Measurements from ENCODE around the gene RCOR3.
A peak's percentile ranks its signal among the peaks of the same experiment; 100 is the strongest.
"Not testable (repeated sequence)": the region's sequence is repeated elsewhere in the genome, so short reads cannot be mapped to it uniquely, and the experiment has no call there.

The RCOR3 gene

DNA sequence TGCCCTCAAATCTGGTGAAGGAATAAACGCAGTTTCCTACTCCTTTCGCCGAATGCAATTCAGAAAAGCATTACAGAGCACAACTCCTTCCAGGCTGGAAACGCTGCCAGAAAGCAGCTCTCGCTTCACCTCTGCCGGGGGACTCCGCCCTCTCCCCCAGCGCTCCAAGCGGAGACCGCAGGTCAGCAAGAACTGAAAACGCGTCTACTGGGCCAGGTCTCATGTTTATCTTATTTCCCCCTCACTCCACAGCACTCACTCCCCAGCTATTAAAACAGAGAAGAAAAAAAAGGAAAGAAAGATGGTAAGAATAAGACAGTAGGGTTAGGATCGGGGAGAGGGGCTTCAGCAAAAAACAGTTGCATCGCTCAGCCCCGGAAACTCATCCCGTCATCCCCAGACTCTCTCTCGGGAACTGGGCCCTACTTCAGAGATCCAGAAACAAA, 833 bp upstream of the RCOR3 start:
- FAIRE-seq, result peak; percentile 88
- DNase-seq (ENCODE audit: extremely low spot score, insufficient read length, low read depth), result peak; percentile 44

DNA sequence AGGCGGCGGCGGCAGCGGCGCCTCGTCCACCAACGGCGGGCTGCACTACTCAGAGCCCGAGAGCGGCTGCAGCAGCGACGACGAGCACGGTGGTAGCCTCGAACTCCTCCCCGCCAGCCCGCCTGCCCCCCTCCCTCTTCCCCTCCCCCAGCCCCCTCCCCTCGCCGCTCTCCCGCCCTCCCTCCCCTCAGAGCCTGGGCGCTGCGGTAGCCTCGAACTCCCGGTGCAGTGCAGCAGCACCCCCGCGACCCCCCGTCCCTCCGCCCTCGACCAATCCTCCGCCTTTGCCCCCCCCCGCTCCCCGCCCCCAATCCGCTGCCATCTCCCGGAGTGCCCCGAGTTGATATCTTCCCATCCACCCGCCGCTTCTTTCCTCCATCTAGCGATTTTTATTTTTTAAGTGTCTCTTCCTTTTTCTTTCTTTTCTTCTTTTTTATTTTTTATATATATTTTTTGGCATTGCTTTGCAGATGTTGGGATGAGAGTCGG, 516 bp downstream of the RCOR3 start:
- FAIRE-seq, result no peak

DNA sequence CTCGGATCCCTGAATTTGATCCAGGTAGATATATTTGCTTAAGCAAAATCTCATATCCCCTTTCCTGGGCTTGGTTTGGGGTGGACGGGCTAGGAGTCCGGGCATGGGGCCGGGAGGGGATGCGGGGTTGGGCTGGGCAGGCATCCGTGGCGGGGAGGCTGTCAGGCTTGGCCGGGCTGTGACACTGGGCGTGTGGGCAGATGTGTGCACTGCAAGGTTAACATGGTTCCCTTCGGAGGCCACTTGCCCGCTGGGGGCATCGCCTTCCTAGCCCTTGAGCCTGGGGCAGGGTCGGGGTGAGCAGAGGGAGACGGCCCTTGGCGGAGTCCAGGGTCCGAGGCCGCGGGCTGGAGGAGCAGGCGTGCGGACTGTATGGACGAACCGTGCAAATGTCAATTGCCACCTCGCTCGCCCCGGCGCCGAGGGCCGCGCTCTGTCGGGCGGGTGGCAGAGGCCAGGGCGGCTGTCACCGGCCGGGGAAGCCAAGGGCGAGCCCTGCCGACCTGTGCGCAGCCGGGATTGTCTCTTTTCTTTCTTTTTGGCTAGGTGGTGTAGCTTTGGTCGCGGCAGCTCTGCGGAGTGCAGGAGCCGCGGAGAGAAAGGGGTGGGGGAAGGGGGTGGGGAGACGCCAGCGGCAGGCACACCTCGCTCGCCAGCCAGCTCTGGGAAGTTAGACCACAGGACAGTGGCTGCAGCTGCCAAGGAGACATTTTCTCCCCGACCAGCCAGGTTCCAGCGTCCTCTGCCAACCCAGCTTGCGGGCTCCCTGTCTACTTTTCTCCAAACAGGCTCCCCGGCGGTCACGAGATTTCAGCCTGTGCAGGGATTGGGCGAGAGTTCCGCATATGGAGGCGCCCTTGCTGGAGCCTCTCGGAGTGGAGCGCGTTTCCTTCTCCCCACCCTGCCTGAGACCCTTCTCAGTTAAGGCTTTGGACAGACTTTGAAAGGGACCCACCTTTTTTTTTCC, 1.3 kb downstream of the RCOR3 start:
- FAIRE-seq (peak; percentile 84), DNase-seq (ENCODE audit: extremely low spot score, insufficient read length, low read depth) (peak; percentile 39)

More for the DNA sequence above, 516 bp downstream of the RCOR3 start:
- DNase-seq (ENCODE audit: extremely low spot score, insufficient read length, low read depth), result peak; percentile 22

DNA sequence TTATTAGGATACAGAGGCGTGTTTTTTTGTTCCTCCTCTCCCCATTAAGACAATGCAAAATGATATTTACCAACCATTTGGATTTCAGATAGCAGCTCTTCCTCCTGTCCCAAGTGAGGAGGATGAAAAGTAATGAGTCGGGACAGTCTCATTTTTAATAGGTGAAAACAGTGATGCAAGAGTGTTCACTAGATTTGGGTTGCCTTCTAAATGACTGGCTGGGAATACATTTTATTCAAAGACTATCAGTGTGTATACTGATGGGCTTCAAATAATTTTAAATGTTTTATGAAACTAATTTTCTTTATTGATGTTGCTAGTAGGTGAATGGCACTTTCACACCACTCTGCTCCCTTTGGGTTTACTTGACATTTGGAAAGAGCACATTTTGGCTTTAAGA, 2.1 kb downstream of the RCOR3 start:
- DNase-seq (ENCODE audit: extremely low spot score, insufficient read length, low read depth) (no peak), FAIRE-seq (no peak)

DNA sequence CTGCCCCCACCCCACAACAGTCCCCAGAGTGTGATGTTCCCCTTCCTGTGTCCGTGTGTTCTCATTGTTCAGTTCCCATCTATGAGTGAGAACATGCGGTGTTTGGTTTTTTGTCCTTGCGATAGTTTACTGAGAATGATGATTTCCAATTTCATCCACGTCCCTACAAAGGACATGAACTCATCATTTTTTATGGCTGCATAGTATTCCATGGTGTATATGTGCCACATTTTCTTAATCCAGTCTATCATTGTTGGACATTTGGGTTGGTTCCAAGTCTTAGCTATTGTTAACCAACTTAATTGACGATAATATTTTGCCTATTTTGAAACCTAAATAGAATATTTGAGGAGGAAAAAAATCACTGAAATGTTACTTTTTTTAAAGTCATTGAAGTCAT, 3.9 kb downstream of the RCOR3 start:
- FAIRE-seq, result not testable (repeated sequence)

DNA sequence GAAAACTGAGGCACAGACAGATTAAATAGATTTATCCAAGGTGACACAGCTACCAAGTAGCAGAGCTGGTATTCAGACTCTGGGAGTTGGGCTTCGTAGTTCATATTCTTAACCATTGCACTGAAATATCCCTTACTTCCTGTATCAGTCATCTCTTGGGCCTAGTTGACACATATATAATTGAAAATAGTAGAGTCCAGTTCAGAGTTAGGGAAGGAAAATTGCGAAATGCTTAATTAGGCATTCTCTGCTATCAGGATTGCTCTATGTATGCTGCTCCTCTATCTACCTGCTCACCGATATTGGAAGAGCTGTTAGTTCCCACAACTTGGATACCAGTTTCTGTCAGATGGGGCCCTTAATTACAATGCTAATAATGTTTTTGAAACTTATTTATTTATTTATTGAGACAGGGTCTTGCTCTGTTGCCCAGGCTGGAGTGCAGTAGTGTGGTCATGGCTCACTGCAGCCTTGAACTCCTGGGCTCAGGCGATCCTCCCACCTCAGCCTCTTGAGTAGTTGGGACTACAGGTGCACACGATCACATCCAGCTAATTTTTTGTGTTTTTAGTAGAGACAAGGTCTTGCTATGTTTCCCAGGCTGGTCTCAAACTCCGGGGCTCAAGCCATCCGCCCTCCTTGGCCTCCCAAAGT, 8.2 kb downstream of the RCOR3 start:
- no peak for DNase-seq (ENCODE audit: extremely low spot score, insufficient read length, low read depth)
- FAIRE-seq, result no peak

More for the DNA sequence above, 3.9 kb downstream of the RCOR3 start:
- DNase-seq (ENCODE audit: extremely low spot score, insufficient read length, low read depth), result not testable (repeated sequence)

DNA sequence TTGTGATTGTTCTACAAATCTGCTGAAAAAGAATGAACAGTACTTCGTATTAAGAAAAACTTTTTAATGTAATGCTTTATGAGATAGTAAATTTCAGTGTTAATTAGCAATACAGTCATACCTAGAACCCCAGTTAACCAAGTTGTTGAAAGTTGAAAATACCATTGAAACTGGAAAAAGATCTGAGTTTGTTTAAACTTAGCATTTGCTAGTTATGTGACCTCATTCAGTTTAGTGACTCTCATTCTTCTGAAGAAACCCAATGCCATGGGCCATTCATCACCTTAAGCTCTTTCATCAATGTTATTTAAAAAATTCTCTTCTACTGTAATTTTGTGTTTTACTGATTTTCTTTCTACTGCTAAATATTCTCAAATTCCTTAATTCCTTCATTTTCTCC, 20.2 kb downstream of the RCOR3 start:
- FAIRE-seq, result no peak
- DNase-seq (ENCODE audit: extremely low spot score, insufficient read length, low read depth), result no peak

DNA sequence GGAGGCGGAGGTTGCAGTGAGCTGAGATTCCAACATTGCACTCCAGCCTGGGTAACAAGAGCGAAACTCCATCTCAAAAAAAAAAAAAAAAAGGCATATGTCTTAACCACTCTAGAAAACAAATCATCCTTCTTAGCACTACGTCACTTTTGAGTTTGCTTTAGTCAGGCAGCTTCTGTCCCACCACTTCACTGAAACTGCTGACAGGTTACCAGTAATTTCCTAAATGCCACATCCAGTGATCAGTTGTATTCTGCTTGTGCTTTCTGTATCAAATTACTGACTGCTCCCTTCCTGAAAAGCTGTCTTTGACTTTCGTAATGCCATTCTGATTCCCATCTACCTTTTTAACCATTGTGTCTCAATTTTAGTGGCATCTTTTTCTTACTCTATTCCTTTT, 21.7 kb downstream of the RCOR3 start:
- no peak for DNase-seq (ENCODE audit: extremely low spot score, insufficient read length, low read depth)
- FAIRE-seq, result no peak

DNA sequence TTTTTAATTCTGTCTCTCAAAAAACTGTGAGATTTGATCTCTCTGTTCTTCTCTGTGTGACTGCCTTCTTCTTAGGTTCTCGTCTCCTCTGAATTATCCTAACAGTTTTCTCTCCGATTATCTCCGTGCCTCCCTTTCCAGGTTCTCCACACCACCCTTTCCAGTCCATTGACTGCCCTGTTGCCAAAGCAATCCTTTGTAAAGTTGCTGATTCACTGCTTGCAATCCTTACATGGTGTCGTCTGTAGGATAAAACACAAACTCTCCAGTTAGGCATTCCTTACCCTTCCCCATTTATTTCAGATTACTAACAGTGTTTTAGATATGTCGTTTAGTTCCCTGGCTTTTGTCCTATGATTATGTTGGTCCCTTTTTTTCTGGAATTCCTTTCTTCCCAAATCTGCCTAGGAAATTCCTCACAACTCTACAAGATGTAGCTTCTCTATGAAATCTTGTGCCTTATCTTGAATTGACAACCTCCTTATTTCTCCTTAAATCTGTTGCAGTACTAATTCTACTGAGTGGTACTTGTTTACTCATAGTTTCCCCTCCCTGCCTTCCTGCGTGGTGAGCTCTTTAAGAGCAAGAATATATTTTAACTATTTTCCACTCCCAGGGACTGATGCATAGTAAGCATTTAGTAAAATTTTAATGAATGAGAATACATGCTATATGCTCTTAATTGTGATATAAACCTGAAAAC, 22.3 kb downstream of the RCOR3 start:
- DNase-seq (ENCODE audit: extremely low spot score, insufficient read length, low read depth) (no peak), FAIRE-seq (no peak)

DNA sequence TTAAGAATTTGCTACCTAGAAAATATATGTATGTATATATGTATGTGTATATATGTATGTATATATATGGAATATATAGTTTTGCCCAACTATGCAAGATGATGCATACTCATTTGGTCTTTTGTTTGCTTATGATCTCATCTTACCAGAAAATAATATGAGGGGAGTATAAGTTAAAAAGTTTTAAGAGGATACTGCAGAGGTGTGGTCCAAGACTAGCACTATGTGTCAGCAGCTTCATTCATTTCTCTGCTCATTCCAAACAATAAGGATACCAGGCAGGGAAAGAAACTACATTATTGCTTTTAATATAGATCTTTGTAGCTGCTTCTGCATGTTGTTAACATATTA, 22.8 kb downstream of the RCOR3 start:
- FAIRE-seq (no peak), DNase-seq (ENCODE audit: extremely low spot score, insufficient read length, low read depth) (no peak)

DNA sequence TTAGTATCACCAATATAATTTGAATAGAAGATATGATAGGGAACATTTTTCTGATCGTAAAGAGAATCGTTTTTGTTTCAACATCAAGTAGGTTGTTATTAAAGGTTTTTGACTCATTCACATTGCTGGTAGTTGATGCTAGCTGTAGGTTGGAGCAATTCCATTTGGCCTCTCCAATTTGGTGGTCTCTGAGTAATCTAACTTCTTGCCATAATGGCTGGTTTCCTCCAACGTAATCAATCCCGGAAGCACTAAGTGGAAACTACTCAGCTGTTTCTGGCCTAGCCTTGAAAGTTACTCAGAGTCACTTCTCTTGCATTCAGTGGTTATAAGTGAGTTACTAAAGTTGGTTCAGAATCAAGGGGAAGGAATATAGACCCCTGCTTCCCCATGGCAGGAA, 26.0 kb downstream of the RCOR3 start:
- DNase-seq (ENCODE audit: extremely low spot score, insufficient read length, low read depth), result no peak

DNA sequence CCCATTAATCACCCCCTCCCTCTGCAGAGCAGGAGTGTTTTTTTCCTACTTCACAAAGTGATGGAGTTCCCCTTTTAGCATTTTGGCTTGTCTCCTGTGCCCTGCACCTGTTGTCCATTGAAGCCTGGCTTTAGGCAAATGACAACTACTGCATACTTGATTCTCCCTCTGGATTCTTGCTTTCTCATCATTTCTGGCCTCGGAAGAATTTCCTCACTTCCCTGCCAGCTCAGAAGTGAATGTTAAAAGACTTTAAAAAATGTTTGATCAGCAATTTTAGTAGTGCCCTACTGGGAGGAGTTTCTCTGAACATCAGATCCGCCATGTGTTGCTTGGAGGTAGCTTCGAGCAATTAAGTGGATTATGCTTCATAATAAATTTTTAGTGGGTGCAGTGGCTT, 28.1 kb downstream of the RCOR3 start:
- DNase-seq (ENCODE audit: extremely low spot score, insufficient read length, low read depth) (no peak), FAIRE-seq (no peak)

More for the DNA sequence above, 26.0 kb downstream of the RCOR3 start:
- no peak for FAIRE-seq

DNA sequence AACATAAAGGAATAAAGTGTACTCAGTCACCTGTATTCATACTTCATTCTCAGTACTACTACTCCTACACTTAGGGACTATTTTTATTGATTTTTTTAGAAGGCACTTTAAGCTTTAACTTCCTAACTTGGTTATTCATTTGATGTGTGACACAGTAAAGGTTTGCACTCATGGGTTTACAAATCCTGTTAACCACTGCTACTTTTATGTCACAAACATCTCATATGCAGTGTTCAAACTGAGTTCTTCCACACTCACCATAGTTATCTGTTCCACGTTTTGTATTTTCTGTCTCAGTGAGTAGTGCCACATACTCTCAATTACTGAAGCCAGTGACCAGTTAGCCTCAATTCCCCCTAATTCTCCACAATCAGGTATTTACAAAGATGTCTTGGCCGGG, 33.2 kb downstream of the RCOR3 start:
- FAIRE-seq, result no peak
- DNase-seq (ENCODE audit: extremely low spot score, insufficient read length, low read depth), result no peak

DNA sequence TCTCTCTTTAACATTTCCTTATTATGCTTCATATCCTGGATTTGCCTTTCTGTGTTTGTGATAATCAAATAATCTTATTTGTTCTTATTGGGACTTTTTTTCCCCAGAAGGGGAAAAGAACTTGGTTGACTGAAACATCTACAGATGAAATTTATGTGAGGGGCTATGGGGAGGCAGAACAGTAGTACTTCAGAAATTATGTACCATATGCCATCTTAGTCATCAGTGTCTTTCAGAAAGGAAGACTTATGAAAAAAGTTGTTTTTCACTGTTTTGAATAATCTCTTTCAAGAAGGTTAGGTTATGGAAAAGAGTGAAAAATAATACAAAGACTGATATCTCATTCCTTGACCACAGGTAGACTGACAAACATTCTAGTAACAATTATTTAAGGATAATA, 37.2 kb downstream of the RCOR3 start:
- FAIRE-seq, result no peak

DNA sequence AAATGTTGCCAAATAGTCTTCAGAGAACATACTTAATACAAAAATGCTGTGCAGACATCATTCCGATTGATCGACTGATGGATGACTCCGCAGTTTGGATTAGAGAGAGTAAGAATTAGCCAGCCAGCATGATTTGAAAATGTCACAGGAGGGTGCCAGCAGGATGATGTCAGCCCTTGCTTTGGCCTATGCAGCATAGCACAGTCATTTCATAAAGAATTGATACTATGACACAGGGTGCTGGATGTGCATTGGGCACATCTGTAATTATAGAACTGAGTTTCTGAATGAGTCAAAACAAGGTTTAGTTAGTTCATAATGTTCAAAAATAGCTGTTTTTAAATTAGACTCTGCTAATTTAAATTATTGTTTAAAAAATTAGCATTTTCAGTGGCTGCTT, 45.9 kb downstream of the RCOR3 start:
- DNase-seq (ENCODE audit: extremely low spot score, insufficient read length, low read depth), result no peak
- peak; percentile 53 for FAIRE-seq

More for the DNA sequence above, 37.2 kb downstream of the RCOR3 start:
- no peak for DNase-seq (ENCODE audit: extremely low spot score, insufficient read length, low read depth)

DNA sequence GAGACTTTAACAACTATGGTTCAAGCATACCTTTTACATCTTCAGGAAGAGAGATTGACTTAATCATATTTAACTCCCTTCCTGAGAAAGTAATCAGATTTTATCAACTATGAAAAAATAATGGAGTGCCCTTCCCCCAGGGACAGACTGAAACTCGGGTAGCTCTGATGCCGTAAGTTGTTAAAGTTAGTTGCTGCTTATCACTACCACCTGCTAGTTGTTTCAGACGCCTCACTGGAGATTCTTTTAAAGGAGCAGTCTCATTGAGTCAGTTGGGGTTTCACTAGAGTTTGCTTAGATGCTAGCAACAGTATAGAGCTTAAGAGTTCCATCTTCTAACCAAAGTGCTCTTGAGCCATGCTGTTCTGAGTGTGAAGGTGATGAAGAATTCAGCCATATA, 50.5 kb downstream of the RCOR3 start:
- DNase-seq (ENCODE audit: extremely low spot score, insufficient read length, low read depth), result no peak
- no peak for FAIRE-seq

DNA sequence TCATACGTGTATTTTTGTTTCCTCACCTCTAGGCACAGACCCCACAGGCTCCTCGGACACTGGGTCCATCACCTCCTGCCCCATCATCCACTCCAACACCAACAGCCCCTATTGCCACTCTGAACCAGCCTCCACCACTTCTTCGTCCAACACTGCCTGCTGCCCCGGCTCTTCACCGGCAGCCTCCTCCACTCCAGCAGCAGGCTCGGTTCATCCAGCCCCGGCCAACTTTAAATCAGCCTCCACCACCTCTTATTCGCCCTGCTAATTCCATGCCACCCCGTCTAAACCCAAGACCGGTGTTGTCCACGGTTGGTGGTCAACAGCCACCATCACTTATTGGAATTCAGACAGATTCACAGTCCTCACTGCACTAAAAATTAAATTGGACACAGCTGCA, 54.2 kb downstream of the RCOR3 start:
- FAIRE-seq (no peak), DNase-seq (ENCODE audit: extremely low spot score, insufficient read length, low read depth) (no peak)

DNA sequence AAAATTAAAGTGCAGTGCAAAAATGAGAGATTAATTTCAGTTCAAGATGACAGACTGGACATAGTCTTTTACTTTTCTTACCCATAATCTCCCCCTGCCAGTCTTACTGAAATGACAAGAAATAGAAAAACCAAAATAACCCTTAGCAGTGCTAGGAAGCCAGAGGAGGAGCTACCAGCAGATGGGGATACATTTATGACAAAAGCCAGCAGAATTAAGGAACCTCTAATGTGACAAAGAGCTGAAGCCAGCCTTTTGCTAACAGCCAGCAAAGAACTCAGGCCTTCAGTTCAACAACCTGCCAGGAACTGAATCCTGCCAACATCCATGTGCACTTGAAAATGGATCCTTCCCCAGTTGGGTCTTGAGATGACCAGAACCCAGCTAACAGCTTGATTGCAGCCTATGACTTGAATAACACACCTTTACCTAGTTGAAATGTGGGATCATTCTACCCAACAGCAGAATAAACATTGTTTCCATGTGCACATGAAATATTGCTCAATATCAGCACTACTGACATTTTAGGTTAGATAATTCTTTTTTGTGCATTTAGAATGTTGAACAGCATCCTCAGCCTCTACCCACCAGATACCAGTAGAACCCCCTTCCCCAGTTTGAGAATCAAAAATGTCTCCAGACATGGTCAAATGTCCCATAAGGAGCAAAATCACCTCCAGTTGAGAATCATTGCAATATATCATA, 59.6 kb downstream of the RCOR3 start:
- DNase-seq (ENCODE audit: extremely low spot score, insufficient read length, low read depth) (no peak), FAIRE-seq (no peak)

DNA sequence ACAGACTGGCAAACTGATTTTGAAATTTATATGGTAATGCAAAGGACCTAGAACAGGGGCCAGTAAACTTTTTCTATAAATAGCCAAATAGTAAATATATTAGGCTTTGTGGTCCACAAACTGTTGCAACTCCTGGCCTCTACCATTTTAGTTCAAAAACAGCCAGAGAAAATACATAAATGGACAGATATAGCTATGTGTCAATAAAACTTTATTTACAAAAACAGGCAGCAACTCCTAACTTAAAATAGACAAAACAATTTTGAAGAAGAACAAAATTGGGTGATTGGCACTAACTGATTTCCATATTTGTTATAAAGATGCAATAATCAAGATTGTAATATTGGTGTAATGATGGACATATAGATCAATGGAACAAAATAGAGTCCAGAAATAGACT, 60.7 kb downstream of the RCOR3 start:
- FAIRE-seq (no peak), DNase-seq (ENCODE audit: extremely low spot score, insufficient read length, low read depth) (no peak)

DNA sequence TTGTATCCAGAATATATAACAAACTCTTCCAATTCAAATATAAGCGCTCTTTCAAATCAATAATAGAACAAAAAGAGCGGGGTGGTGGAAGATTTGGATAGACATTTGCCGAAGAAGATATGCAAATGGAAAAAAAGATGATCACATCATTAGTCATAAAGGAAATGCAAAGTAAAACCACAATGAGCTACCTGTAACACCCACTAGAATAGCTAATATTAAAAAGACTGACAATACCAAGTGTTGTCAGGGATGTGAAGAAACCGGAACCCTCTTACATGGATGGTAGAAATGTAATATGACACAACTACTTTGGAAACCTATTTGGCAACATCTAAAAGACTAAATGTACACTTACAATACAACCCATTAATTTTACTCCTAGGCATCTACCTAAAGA, 61.8 kb downstream of the RCOR3 start:
- no peak for DNase-seq (ENCODE audit: extremely low spot score, insufficient read length, low read depth)
- FAIRE-seq, result peak; percentile 21

All from GM18507 (cell line).